NB4 (cell line): Measurements from ENCODE around the gene EIF1.
"Not testable (repeated sequence)": the region's sequence is repeated elsewhere in the genome, so short reads cannot be mapped to it uniquely, and the experiment has no call there.

Experiments
- DNase-seq: peaks from one replicate; pipeline ENCODE4 v3.0.0; 2010; ENCODE audit warnings: low read depth
- H3K4me3 ChIP-seq: one replicate; pipeline ENCODE4 v1.5.1; 2011; ENCODE audit warnings: mild to moderate bottlenecking, low read depth, low read length, moderate library complexity
- MYC ChIP-seq: IDR thresholded peaks from 2 replicates; pipeline ENCODE4 v1.6.1; 2011; ENCODE audit warnings: low read depth, low read length
- POLR2A ChIP-seq: IDR thresholded peaks from 2 replicates; pipeline ENCODE4 v1.6.1; 2011; ENCODE audit warnings: mild to moderate bottlenecking; ENCODE audit not compliant: insufficient read length; ENCODE audit errors: extremely low read depth
- TF ChIP-seq, protein P1 (sequence below): IDR thresholded peaks from one replicate; pipeline ENCODE4 v1.5.1; 2012; ENCODE audit warnings: low read depth, low read length
- TF ChIP-seq, protein P2 (sequence below): IDR thresholded peaks from 2 replicates; pipeline ENCODE4 v1.6.1; 2011; ENCODE audit warnings: low read depth, low read length

The EIF1 gene

DNA sequence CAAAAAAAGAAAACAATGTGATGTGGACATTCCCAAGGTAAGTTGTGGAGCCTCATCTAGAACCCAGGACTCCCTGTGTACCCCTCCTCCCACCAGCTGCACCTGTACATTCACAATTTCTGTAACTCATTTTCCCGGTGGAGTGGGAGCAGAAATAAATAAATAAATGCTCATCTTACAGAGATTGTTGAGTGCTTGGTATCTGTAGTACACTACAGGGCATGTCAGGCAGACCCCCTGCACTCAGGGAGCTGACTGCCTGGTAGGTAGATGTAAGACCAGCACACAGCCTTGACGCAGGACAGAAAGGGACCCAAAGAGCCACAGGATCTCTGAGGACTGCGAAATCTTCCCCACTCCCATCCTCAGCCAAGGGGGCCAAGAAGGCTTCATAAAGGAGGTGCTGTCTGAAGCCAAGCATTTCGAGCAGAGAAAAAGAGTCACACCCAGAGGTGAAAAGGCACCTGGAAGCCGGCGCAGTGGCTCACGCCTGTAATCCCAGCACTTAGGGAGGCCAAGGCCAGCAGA, 6.5 kb downstream of the EIF1 start:
- H3K4me3 ChIP-seq, result no peak overlapping the region
- TF ChIP-seq, protein P1, sequence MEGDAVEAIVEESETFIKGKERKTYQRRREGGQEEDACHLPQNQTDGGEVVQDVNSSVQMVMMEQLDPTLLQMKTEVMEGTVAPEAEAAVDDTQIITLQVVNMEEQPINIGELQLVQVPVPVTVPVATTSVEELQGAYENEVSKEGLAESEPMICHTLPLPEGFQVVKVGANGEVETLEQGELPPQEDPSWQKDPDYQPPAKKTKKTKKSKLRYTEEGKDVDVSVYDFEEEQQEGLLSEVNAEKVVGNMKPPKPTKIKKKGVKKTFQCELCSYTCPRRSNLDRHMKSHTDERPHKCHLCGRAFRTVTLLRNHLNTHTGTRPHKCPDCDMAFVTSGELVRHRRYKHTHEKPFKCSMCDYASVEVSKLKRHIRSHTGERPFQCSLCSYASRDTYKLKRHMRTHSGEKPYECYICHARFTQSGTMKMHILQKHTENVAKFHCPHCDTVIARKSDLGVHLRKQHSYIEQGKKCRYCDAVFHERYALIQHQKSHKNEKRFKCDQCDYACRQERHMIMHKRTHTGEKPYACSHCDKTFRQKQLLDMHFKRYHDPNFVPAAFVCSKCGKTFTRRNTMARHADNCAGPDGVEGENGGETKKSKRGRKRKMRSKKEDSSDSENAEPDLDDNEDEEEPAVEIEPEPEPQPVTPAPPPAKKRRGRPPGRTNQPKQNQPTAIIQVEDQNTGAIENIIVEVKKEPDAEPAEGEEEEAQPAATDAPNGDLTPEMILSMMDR, result no peak
- TF ChIP-seq, protein P2, sequence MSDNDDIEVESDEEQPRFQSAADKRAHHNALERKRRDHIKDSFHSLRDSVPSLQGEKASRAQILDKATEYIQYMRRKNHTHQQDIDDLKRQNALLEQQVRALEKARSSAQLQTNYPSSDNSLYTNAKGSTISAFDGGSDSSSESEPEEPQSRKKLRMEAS, result no peak
- TF ChIP-seq MYC (no peak), POLR2A (no peak)
- DNase-seq, result no peak

DNA sequence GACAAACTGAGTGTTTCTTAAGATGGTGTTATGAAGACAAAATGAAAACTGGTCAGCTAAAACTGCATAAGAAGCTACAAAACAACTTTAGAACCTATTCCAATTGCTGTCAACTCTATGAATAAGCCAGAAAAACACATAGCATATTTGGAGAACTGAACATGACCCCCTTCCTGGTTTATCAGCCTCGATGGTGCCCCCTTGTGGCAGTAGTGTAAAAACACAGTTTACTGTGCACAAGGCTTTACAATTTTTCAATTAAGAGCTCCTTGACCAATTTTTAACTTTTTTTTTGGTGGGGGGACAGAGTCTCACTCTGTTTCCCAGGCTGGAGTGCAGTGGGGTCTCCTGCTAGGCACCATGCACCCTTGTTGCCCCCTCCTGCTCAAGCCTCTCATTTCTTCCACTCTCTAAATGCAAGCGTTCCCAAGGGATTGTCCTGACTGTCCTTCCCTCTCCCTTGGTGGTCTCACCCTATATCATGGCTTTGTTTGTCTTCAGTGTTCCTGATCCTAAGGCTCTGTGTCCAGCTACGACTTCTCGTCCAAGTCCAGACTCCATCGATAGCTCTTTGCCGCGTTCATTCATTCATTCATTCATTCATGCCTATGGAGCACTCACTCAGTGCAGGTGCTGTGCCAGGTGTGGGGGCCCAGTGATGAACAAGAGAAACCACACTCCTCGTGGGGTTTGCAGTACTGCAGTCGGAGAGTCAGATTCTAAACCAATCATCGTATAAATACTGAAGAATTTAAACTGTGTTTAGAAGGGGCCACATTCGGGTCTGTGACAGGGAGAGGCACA, 7.5 kb downstream of the EIF1 start:
- TF ChIP-seq, protein P2, result no peak
- TF ChIP-seq, protein P1, result peak; percentile 65
- peak; percentile 85 for DNase-seq
- H3K4me3 ChIP-seq, result no peak overlapping the region

DNA sequence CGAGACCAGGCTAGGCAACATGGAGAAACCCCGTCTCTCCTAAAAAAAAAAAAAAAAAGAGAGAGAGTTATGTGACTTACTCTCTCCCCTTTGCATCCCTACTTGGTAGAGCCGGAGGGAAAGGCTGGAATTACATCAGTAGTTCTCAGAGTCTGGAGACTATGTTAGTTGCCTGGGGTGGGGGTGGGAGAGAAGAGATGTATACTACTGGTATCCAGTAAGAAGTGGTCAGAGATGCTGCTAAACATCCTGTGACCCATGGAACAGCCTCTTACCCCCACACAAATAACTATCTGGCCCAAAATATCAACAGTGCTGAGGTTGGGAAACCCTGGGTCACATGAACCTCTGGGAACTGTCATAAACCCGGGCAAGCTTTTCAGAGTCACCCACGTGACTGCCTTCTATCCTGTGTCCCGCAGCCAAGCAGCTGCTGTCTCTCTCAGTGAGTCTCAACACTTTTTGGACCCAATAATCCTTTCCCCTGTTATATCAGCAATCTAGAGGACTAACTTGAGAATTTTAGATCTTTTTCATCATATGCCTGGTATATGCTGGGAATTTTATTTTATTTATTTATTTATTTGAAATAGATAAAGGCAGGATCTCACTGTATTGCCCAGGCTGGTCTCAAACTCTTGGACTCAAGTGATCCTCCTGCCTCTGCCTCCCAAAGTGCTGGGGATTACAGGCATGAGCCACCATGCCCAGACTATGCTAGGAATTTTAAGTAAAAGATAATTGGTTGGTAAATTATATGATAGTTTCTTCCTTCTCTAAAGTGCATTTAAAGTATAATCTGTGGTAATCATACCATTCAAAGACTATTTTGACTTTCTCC, 8.7 kb downstream of the EIF1 start:
- TF ChIP-seq, protein P1, result no peak
- TF ChIP-seq, protein P2, result peak; percentile 94
- peak; percentile 47 for TF ChIP-seq MYC
- no peak for TF ChIP-seq POLR2A
- peak; percentile 43 for DNase-seq
- no peak overlapping the region for H3K4me3 ChIP-seq

DNA sequence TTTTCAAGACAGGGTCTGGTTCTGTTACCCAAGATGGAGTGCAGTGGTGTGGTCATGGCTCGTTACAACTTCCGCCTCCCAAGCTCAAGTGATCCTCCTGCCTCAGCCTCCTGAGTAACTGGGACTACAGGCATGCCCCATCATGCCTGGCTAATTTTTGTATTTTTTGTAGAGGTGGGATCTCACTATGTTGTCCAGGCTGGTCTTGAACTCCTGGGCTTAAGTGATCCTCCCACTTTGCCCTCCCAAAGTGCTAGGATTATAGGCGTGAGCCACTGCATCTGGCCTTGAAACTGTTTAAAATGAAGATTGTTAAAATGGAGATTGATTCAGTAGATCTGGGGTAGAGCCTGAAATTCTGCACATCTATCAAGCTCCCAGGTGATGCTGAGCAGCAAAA, 12.2 kb downstream of the EIF1 start:
- not testable (repeated sequence) for H3K4me3 ChIP-seq

DNA sequence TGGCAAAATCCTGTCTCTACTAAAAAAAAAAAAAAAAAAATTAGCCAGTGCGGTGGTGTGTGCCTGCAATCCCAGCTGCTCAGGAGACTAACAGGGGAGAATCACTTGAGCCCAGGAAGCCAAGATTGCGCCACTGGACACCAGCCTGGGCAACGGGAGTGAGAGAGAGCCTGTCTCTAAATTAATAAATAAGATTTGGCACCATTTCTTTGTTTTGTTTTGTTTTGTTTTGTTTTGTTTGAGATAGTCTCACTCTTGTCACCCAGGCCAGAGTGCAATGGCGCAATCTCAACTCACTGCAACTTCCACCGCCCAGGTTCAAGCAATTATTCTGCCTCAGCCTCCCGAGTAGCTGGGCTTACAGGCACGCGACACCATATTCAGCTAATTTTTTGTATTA, 14.0 kb downstream of the EIF1 start:
- peak; percentile 41 for DNase-seq
- TF ChIP-seq, protein P1, result no peak
- TF ChIP-seq, protein P2, result no peak
- TF ChIP-seq POLR2A (no peak), MYC (no peak)
- no peak overlapping the region for H3K4me3 ChIP-seq

More for the DNA sequence above, 12.2 kb downstream of the EIF1 start:
- not testable (repeated sequence) for DNase-seq

DNA sequence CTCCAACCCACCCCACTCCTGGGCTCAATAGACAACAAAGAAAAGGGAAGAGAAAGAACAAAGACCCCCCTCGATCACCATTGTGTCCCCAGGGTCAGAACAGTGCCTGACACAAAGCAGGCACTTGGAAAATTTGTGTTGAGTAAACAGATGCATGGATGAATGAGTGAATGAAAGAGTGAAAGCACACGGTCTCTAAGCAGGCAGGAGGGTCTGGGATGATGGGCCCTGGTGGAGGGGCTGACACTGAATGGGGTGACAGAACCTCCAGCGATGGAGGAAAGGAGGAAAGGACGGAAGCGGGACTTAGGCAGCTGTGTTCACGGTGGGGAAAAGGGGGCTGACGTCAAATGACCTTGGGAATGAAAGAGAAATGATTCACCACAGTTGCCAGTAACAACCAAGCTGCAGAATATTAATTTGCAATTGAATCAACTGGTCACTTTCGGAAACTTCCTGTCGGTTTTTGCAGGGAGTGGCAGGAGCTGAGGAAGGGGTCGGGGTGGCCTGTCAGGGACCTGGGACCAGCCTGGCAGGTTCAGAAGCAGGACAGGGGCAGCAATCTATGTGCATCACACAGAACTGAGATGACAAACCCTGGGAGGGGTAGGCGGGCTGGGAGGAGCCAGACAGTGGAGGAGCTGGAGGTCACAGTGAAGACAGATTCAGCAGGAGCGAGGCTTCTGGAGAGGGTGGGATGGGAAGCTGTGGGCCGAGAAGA, 16.7 kb downstream of the EIF1 start:
- no peak for TF ChIP-seq MYC
- TF ChIP-seq, protein P2, result no peak
- no peak overlapping the region for H3K4me3 ChIP-seq

More for the DNA sequence above, 16.7 kb downstream of the EIF1 start:
- no peak for DNase-seq
